ENCODE data around the gene VPS51. TPM values are rescaled to one million over a fixed set of nuclear protein-coding genes. Genes with fewer than 3 reads are reported as not detected.

VPS51 gene
- total and polyA plus RNA-seq, 2 of the 13 experiments (the other 11 are each of a cell fraction or from before 2014, with no cell fraction given): 76.3 to 90.6 TPM

DNA sequence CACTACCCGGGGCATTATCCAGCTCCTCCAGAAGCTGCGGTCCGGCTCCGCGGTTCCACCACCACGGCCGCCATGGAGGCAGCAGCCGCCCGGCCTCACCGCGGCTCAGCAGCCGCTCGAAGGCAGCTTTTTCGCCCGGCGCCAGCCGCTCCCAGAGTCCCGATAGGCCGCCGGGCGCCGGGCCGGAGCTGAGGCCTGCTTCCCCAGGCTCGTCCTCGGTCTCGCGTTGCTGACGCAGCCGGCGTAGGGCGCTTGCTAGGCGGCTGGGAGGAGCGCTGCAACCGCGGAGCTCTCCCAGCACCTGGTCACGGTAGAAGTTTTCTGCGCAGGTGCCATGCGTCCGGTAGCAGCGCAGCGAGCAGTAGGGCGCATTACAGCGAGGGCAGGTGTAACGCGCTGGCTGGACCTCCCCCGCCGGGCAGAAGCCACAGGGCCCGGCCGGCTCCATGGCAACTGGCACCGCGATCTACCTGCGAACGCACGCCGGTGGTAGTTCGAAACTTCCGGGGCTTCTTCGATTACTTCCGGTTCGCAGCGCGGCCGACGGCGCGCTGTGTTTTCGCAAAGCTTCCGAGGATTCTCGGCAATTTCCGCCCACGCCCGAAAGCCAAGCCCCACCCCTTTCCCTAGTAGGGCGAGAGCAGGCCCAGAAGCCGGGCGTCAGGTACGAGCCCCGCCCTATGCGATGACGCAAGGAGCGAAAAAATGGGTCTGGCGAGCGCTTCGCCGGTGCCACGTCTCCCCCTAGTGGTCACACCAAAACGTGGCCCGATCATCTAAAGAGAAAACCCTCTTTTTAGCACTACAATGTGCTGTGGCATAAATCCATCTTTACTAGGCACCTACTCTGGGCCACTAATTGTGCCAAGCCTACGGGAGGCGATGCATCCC, 21.4 kb downstream of the VPS51 start, which contains the start of gene ZNHIT2 (continued):
- TF ChIP-seq, protein P1, sequence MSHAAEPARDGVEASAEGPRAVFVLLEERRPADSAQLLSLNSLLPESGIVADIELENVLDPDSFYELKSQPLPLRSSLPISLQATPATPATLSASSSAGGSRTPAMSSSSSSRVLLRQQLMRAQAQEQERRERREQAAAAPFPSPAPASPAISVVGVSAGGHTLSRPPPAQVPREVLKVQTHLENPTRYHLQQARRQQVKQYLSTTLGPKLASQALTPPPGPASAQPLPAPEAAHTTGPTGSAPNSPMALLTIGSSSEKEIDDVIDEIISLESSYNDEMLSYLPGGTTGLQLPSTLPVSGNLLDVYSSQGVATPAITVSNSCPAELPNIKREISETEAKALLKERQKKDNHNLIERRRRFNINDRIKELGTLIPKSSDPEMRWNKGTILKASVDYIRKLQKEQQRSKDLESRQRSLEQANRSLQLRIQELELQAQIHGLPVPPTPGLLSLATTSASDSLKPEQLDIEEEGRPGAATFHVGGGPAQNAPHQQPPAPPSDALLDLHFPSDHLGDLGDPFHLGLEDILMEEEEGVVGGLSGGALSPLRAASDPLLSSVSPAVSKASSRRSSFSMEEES (CRISPR knock-in tag; IDR thresholded peaks at IDR 0.05): peak; percentile 12; the same call in 1 of the 2 replicates
- TF ChIP-seq ZNF841 (CRISPR knock-in tag; IDR thresholded peaks at IDR 0.05; ENCODE audit: borderline replicate concordance) (no peak), SATB2 (CRISPR knock-in tag; IDR thresholded peaks at IDR 0.05) (no peak; the same call in 1 of the 2 replicates), ZNF773 (CRISPR knock-in tag; IDR thresholded peaks at IDR 0.05; ENCODE audit: borderline replicate concordance) (no peak), CHD4 (IDR thresholded peaks at IDR 0.05; ENCODE audit: borderline replicate concordance, low read length) (no peak), HMG20A (CRISPR knock-in tag; IDR thresholded peaks at IDR 0.05; ENCODE audit: borderline replicate concordance) (no peak), ZNF251 (CRISPR knock-in tag; IDR thresholded peaks at IDR 0.05) (peak; percentile 86; the same call in 1 of the 2 replicates), ZNF235 (CRISPR knock-in tag; IDR thresholded peaks at IDR 0.05; ENCODE audit: borderline replicate concordance) (no peak), ZNF816 (CRISPR knock-in tag; IDR thresholded peaks at IDR 0.05; ENCODE audit: borderline replicate concordance) (peak; percentile 80; the same call in 1 of the 2 replicates), ZFAT (CRISPR knock-in tag; conservative IDR thresholded peaks at IDR 0.05) (peak; percentile 28; the same call in 1 of the 2 replicates), NFYB (CRISPR knock-in tag; IDR thresholded peaks at IDR 0.05) (no peak; the same call in 1 of the 2 replicates)
- TF ChIP-seq, protein P2, sequence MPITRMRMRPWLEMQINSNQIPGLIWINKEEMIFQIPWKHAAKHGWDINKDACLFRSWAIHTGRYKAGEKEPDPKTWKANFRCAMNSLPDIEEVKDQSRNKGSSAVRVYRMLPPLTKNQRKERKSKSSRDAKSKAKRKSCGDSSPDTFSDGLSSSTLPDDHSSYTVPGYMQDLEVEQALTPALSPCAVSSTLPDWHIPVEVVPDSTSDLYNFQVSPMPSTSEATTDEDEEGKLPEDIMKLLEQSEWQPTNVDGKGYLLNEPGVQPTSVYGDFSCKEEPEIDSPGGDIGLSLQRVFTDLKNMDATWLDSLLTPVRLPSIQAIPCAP (CRISPR knock-in tag; IDR thresholded peaks at IDR 0.05; ENCODE audit: low read depth): no peak
- TF ChIP-seq, protein P3, sequence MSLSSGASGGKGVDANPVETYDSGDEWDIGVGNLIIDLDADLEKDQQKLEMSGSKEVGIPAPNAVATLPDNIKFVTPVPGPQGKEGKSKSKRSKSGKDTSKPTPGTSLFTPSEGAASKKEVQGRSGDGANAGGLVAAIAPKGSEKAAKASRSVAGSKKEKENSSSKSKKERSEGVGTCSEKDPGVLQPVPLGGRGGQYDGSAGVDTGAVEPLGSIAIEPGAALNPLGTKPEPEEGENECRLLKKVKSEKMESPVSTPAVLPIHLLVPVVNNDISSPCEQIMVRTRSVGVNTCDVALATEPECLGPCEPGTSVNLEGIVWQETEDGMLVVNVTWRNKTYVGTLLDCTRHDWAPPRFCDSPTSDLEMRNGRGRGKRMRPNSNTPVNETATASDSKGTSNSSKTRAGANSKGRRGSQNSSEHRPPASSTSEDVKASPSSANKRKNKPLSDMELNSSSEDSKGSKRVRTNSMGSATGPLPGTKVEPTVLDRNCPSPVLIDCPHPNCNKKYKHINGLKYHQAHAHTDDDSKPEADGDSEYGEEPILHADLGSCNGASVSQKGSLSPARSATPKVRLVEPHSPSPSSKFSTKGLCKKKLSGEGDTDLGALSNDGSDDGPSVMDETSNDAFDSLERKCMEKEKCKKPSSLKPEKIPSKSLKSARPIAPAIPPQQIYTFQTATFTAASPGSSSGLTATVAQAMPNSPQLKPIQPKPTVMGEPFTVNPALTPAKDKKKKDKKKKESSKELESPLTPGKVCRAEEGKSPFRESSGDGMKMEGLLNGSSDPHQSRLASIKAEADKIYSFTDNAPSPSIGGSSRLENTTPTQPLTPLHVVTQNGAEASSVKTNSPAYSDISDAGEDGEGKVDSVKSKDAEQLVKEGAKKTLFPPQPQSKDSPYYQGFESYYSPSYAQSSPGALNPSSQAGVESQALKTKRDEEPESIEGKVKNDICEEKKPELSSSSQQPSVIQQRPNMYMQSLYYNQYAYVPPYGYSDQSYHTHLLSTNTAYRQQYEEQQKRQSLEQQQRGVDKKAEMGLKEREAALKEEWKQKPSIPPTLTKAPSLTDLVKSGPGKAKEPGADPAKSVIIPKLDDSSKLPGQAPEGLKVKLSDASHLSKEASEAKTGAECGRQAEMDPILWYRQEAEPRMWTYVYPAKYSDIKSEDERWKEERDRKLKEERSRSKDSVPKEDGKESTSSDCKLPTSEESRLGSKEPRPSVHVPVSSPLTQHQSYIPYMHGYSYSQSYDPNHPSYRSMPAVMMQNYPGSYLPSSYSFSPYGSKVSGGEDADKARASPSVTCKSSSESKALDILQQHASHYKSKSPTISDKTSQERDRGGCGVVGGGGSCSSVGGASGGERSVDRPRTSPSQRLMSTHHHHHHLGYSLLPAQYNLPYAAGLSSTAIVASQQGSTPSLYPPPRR (CRISPR knock-in tag; IDR thresholded peaks at IDR 0.05; ENCODE audit: borderline replicate concordance): no peak
- TF ChIP-seq, protein P4, sequence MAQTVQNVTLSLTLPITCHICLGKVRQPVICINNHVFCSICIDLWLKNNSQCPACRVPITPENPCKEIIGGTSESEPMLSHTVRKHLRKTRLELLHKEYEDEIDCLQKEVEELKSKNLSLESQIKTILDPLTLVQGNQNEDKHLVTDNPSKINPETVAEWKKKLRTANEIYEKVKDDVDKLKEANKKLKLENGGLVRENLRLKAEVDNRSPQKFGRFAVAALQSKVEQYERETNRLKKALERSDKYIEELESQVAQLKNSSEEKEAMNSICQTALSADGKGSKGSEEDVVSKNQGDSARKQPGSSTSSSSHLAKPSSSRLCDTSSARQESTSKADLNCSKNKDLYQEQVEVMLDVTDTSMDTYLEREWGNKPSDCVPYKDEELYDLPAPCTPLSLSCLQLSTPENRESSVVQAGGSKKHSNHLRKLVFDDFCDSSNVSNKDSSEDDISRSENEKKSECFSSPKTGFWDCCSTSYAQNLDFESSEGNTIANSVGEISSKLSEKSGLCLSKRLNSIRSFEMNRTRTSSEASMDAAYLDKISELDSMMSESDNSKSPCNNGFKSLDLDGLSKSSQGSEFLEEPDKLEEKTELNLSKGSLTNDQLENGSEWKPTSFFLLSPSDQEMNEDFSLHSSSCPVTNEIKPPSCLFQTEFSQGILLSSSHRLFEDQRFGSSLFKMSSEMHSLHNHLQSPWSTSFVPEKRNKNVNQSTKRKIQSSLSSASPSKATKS (CRISPR knock-in tag; IDR thresholded peaks at IDR 0.05): no peak; the same call in 1 of the 2 replicates
- TF ChIP-seq, protein P5, sequence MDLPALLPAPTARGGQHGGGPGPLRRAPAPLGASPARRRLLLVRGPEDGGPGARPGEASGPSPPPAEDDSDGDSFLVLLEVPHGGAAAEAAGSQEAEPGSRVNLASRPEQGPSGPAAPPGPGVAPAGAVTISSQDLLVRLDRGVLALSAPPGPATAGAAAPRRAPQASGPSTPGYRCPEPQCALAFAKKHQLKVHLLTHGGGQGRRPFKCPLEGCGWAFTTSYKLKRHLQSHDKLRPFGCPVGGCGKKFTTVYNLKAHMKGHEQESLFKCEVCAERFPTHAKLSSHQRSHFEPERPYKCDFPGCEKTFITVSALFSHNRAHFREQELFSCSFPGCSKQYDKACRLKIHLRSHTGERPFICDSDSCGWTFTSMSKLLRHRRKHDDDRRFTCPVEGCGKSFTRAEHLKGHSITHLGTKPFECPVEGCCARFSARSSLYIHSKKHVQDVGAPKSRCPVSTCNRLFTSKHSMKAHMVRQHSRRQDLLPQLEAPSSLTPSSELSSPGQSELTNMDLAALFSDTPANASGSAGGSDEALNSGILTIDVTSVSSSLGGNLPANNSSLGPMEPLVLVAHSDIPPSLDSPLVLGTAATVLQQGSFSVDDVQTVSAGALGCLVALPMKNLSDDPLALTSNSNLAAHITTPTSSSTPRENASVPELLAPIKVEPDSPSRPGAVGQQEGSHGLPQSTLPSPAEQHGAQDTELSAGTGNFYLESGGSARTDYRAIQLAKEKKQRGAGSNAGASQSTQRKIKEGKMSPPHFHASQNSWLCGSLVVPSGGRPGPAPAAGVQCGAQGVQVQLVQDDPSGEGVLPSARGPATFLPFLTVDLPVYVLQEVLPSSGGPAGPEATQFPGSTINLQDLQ (CRISPR knock-in tag; IDR thresholded peaks at IDR 0.05): peak; percentile 94
